A549 treated with GW870086 at 1 μM for 4 hours (cell line): Measurements from ENCODE around the gene B3GALT6. TPM values are rescaled to one million over a fixed set of nuclear protein-coding genes. Genes with fewer than 3 reads are reported as not detected.

Experiments
- total RNA-seq: library from RNA; stranded (reverse); fragments of 200-300 nt; extraction: Qiagen RNA extraction; gene quantifications from 5 replicates; pipeline ENCODE4 v1.2.3, GENCODE V29; 2022; ENCODE audit warnings: low read depth

Gene B3GALT6
- total RNA-seq: 11.1 to 18.4 TPM (median 17.7 TPM) in 5 replicates

DNA sequence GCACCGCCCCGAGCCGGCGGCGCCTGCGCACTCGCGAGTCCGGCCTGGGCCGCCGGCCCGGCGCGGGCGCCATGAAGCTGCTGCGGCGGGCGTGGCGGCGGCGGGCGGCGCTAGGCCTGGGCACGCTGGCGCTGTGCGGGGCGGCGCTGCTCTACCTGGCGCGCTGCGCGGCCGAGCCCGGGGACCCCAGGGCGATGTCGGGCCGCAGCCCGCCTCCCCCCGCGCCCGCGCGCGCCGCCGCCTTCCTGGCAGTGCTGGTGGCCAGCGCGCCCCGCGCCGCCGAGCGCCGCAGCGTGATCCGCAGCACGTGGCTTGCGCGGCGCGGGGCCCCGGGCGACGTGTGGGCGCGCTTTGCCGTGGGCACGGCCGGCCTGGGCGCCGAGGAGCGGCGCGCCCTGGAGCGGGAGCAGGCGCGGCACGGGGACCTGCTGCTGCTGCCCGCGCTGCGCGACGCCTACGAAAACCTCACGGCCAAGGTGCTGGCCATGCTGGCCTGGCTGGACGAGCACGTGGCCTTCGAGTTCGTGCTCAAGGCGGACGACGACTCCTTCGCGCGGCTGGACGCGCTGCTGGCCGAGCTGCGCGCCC, at the start of gene B3GALT6:
Gene B3GALT6, plus strand, starts transcription at position 30 of the 588 bp plus-strand sequence. Its CDS starts 42 bp downstream, at position 72.

DNA sequence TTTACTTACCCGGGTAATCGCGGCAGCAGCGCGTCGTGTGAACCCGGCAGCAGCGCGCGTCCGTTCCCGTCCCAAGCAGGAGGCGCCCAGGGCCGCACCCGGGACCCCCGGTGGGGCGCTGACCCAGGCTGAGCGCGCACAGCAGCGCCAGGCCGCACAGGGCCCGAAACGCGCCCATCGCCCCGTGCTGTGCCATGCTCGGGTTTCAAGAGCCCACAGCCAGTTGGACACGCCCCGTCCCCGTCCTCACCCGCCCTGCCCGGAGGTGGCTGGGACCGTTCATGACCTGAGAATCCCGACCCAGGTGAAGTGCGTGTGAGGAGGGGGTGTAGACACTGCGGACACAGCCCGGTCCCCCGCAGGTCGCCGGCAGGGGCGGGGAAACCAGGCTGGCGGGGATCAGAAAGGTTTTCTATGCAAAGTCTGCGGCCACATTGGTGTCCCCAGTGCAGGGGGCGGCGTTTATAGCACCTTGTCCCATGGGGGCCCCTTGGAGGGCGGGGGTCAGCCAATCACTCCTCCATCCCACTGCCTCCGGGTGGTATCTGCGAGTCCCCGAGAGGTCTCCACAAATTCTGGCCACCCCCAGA, 25.6 kb upstream of the B3GALT6 start, which contains the start of gene TNFRSF18:
Gene TNFRSF18, minus strand, starts transcription at position 217 of the 590 bp plus-strand sequence. Its CDS starts 21 bp downstream, at position 196.

DNA sequence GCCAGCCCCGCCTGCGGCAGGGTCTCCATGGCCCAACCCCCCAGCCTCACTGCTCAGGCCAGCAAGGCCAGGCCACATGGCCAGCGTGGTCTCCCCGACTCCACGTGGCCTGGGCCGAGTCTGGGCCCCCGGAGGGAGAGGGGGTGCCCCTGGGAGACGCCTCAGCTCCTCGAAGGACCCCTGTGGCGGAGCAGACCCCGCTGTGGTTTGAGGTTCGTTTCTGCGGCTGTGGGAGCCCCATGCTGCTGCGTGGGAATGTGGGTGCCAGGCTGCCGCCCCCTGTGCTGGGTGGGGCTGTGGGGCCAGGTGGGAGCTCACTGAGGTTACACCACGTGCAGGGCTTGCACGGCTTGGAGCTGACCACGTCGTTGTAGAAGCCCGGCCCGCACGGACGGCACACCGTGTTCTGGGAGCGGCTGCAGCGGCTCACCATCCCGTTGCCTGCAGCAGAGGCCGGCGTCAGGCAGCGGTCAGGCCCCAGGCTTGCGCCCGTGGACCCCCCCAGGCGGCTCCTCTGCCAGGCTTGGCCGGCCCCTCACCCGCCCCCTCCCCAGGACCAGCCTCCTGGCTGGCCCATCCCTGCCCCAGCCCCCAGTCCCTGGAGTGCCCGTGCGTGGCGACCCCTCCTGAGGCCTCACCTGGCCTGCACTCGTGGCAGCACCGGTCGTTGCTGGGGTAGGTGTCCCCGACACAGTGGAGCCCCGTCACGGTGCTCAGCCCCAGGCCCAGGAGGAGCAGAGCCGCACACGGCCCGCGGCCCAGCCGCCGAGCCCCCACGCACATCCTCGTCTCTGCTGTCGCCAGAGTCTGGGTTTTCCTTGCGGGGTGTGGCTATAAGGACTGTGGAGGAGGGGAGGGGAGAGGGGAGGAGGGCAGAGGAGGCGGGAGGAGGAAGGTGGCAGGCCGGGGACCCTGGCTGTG, 18.4 kb upstream of the B3GALT6 start, which contains the start of gene TNFRSF4:
Gene TNFRSF4, minus strand, starts transcription at position 809 of the 921 bp plus-strand sequence. Its CDS starts 26 bp downstream, at position 783.

DNA sequence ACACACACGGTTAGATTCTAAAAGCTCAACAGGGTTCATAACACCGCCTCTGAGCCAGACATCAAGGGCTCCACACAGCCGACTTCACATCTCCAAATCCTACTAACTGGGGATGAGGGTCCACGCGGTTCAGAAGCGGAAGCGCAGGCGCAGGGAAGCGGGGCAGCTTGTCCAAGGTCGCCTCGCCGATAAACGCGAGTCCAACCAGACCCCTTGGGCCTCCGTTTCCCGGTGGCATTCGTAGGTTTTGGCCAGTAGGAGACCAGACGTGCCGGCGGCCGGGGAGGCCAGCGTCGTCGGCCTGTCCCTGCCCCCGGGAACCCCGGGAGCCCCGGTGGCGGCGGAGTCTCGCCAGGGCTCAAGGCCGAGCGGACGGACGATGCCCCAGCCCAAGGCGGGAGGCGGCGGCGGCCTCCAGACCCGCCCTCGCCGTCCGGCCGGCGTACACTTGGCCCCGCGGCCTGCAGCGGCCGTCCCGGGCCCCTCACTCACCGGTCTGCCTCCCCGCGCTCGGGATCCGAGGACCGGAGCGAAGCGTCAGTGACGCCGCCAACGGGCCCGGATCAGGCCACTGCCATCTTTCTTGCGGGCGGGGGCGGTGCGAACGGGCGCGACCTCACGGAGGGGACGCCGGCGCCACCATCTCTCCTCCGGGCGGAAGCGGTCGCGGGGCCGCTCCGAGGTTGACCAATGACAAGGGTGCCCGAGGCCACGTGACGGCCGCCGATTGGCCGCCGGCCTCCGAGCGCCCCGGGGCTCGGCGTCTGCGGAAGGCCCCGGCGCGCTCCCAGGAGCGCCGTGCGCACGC, 433 bp upstream of the B3GALT6 start, which contains the start of gene SDF4:
Gene SDF4, minus strand, starts transcription at position 602 of the 808 bp plus-strand sequence. CDS start 3,229 bp downstream, outside the sequence.

DNA sequence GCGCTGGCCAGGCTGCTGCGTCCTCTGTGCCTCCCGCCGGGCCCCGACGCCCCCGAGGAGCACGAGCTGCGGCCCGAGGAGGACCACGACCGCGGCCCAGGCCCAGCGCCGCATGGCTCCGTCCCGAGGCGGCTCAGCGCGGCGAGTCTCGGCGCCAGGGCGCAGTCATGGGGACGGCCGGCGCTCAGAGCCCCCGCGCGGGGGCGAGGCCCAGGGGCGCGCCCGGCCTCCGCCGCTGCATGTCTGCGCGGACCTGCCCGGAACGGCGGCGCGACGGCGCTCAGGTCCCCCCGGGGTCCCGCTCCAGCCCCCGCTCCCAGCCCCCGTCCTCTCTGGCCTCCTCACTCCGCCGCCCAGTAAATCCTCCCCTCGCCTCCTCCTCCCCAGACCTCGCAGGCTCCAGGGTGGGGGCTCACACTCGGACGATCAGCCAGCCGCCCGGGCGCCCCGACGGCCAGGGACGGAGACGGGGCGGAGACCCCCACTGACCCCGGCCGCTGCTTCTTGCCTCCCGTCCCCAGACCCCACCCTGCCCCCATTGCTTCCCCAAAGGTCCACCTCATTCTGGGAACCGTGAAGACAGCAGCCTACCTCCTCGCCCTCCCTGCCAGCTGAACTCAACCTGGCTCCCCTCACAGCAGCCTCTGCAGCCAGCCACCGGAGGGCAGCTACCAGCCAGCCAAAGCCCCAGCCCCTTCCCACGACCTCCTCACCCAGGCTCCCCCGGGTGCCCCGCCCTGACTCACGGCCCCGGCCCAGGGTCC, 14.7 kb downstream of the B3GALT6 start, which contains the start of gene C1QTNF12:
Gene C1QTNF12, minus strand, starts transcription at position 146 of the 764 bp plus-strand sequence. Its CDS starts 32 bp downstream, at position 114.

DNA sequence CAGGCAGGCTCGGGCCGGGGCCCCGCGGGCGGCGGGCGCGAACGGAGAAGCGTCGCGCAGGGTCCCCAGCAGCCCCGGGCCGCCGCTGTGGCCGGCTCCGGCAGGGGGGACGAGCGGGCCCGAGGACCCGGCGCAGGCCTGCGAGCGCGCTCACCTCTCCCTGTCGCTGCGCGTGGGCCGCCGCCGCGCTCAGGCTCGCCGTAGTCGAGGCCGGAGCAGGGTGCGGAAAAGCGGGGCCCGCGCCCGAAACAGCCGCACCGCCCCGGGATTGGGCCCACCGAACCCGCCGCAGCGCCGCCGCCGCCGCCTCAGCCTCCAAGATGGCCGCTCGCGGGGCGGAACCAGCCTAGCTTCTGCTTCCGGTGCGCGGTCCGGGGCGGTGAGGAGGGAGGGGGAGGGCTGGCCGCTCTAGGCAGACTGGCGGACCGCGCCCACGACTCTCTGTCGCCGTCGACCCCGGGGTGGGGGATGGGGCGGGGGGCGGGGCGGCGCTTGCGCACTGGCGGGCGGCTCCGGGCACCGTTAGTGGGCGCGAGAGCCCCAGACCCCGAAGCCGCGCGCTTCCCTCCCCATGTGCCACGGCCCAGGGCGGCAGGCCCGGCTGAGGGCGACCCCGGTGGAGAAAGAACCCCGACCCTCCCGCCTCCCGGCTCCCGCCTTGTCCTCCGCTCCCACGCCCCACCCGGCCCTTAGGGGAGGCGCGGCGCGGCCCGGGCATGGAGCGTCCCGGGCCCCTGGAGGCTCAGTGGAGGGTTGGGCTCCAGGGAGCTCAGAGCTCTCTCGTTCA, 41.7 kb downstream of the B3GALT6 start, which contains the start of gene UBE2J2:
Gene UBE2J2, minus strand, starts transcription at position 343 of the 787 bp plus-strand sequence. CDS start 5,862 bp downstream, outside the sequence.

Other genes with a start within 250 kb of the B3GALT6 start
- 29.4 to 60.9 TPM (median 54.8 TPM) in 5 replicates for gene HES4, start 232.1 kb upstream of the B3GALT6 start, total RNA-seq
- 19.1 to 22.3 TPM (median 19.9 TPM) in 5 replicates for gene ISG15, start 218.7 kb upstream of the B3GALT6 start, total RNA-seq
- 76.1 to 112 TPM (median 108 TPM) in 5 replicates for gene AGRN, start 212.1 kb upstream of the B3GALT6 start, total RNA-seq
- gene RNF223, start 157.9 kb upstream of the B3GALT6 start, total RNA-seq: 0.14 to 0.42 TPM (median 0.31 TPM) in 5 replicates
- gene C1orf159, start 116.1 kb upstream of the B3GALT6 start, total RNA-seq: 9.8 to 14.4 TPM (median 13.9 TPM) in 5 replicates
- not detected in 5 replicates for gene TTLL10, start 58.4 kb upstream of the B3GALT6 start, total RNA-seq
- 0.14 to 0.19 TPM in 2 of 5 replicates, not detected in the others for gene TNFRSF18, start 25.6 kb upstream of the B3GALT6 start, total RNA-seq
- gene TNFRSF4, start 18.1 kb upstream of the B3GALT6 start, total RNA-seq: 0.12 to 0.22 TPM in 2 of 5 replicates, not detected in the others
- 108 to 134 TPM (median 126 TPM) in 5 replicates for gene SDF4, start 236 bp upstream of the B3GALT6 start, total RNA-seq
- 0.98 to 1.7 TPM (median 1.6 TPM) in 5 replicates for gene C1QTNF12, start 14.5 kb downstream of the B3GALT6 start, total RNA-seq
- gene UBE2J2, start 41.6 kb downstream of the B3GALT6 start, total RNA-seq: 38.9 to 49.3 TPM (median 46.2 TPM) in 5 replicates
- gene SCNN1D, start 48.2 kb downstream of the B3GALT6 start, total RNA-seq: 0.77 to 2.1 TPM (median 1.1 TPM) in 5 replicates
- 11.4 to 15.4 TPM (median 14.5 TPM) in 5 replicates for gene ACAP3, start 75.7 kb downstream of the B3GALT6 start, total RNA-seq
- gene PUSL1, start 76.4 kb downstream of the B3GALT6 start, total RNA-seq: 17.2 to 24.7 TPM (median 23.5 TPM) in 5 replicates
- 45.2 to 58.3 TPM (median 56.8 TPM) in 5 replicates for gene INTS11, start 92.4 kb downstream of the B3GALT6 start, total RNA-seq
- 15.6 to 23.7 TPM (median 21.0 TPM) in 5 replicates for gene CPTP, start 92.6 kb downstream of the B3GALT6 start, total RNA-seq
- 0.08 to 0.19 TPM (median 0.16 TPM) in 5 replicates for gene TAS1R3, start 99.0 kb downstream of the B3GALT6 start, total RNA-seq
- 51.2 to 74.2 TPM (median 71.4 TPM) in 5 replicates for gene DVL1, start 117.2 kb downstream of the B3GALT6 start, total RNA-seq
- 0.11 to 0.62 TPM (median 0.56 TPM) in 4 of 5 replicates, not detected in the other for gene MXRA8, start 126.3 kb downstream of the B3GALT6 start, total RNA-seq
- 110 to 188 TPM (median 169 TPM) in 5 replicates for gene AURKAIP1, start 143.0 kb downstream of the B3GALT6 start, total RNA-seq
- 43.5 to 57.6 TPM (median 53.1 TPM) in 5 replicates for gene CCNL2, start 167.1 kb downstream of the B3GALT6 start, total RNA-seq
- 128 to 156 TPM (median 134 TPM) in 5 replicates for gene MRPL20, start 175.1 kb downstream of the B3GALT6 start, total RNA-seq
- 0.06 TPM in 1 of 5 replicates, not detected in the others for gene ANKRD65, start 189.0 kb downstream of the B3GALT6 start, total RNA-seq
- gene VWA1, start 203.5 kb downstream of the B3GALT6 start, total RNA-seq: 4.4 to 16.3 TPM (median 14.5 TPM) in 5 replicates
- not detected in 5 replicates for gene ATAD3C, start 217.5 kb downstream of the B3GALT6 start, total RNA-seq
- gene ATAD3B, start 239.5 kb downstream of the B3GALT6 start, total RNA-seq: 1.4 to 3.9 TPM (median 2.9 TPM) in 5 replicates